Panc1 (cell line): ENCODE data around the gene TMEM192.

Experiments
- POLR2AphosphoS5 ChIP-seq: IDR thresholded peaks from 2 replicates; pipeline ENCODE4 v1.6.1; 2012; ENCODE audit warnings: mild to moderate bottlenecking, low read depth, low read length, moderate library complexity
- SIN3A ChIP-seq: IDR thresholded peaks from 2 replicates; pipeline ENCODE4 v1.6.1; 2012; ENCODE audit warnings: low read depth, mild to moderate bottlenecking, low read length, moderate library complexity, borderline replicate concordance; ENCODE audit not compliant: insufficient read depth
- TCF7L2 ChIP-seq: IDR thresholded peaks from 2 replicates; pipeline ENCODE4 v1.6.1; 2011; ENCODE audit warnings: mild to moderate bottlenecking, low read depth, low read length, inconsistent platforms

DNA sequence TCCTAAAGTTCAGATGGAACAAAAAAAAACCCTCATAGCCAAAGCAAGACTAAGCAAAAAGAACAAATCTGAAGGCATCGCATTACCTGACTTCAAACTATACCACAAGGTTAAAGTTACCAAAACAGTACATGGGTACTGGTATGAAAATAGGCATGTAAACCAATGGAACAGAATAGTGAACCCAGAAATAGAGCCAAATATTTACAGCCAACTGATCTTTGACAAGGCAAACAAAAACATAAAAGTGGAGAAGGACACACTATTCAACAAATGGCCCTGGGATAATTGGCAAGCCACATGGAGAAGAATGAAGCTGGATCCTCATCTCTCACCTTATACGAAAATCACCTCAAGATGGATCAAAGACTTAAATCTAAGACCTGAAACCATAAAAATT lies 44.2 kb upstream of the TMEM192 start:
- no peak for TF ChIP-seq TCF7L2
- no peak for TF ChIP-seq POLR2AphosphoS5
- no peak for TF ChIP-seq SIN3A
